ENCODE measurements around the gene ARHGEF7.

The ARHGEF7 gene

GRCh38 chr13:111316161-111316730 lies 201.1 kb downstream of the ARHGEF7 start:
- peaks cover 0 to 4% of the 10 kb centered on the region in 2 donors for H3K4me1 ChIP-seq (ENCODE audit: control insufficient read depth in 1 of 2, insufficient read depth in 2 of 2, low read length in 2 of 2)
- peaks cover 0 to 17% of the 10 kb centered on the region in 2 donors for H3K36me3 ChIP-seq (ENCODE audit: control insufficient read depth in 1 of 2, insufficient read depth in 2 of 2, low read length in 2 of 2)
- H3K27me3 ChIP-seq (ENCODE audit: low read depth, low read length): no peaks in the 10 kb centered on the region
- H3K27ac ChIP-seq (ENCODE audit: low read length): no peak overlapping the region
- H3K4me3 ChIP-seq (ENCODE audit: low read depth in 1 of 2, low read length in 2 of 2): no peak overlapping the region
- peaks cover 0 to 11% of the 10 kb centered on the region in 2 donors for H3K9me3 ChIP-seq (ENCODE audit: control insufficient read depth in 1 of 2, low read length in 2 of 2)

GRCh38 chr13:111317042-111317550 lies 202.0 kb downstream of the ARHGEF7 start:
- Histone ChIP-seq H3K27ac (ENCODE audit: low read length) (no peak overlapping the region), H3K9me3 (ENCODE audit: control insufficient read depth in 1 of 2, low read length in 2 of 2) (peaks cover 0 to 11% of the 10 kb centered on the region in 2 donors), H3K27me3 (ENCODE audit: low read depth, low read length) (no peaks in the 10 kb centered on the region), H3K4me1 (ENCODE audit: control insufficient read depth in 1 of 2, insufficient read depth in 2 of 2, low read length in 2 of 2) (peaks cover 0 to 4% of the 10 kb centered on the region in 2 donors), H3K4me3 (ENCODE audit: low read depth in 1 of 2, low read length in 2 of 2) (no peak overlapping the region), H3K36me3 (ENCODE audit: control insufficient read depth in 1 of 2, insufficient read depth in 2 of 2, low read length in 2 of 2) (peaks cover 0 to 17% of the 10 kb centered on the region in 2 donors)

GRCh38 chr13:111317571-111318345 lies 202.6 kb downstream of the ARHGEF7 start:
- H3K27me3 ChIP-seq (ENCODE audit: low read depth, low read length): no peaks in the 10 kb centered on the region
- no peak overlapping the region for H3K4me3 ChIP-seq (ENCODE audit: low read depth in 1 of 2, low read length in 2 of 2)

GRCh38 chr13:111318386-111318785 lies 203.3 kb downstream of the ARHGEF7 start:
- Histone ChIP-seq H3K27me3 (ENCODE audit: low read depth, low read length) (no peaks in the 10 kb centered on the region), H3K9me3 (ENCODE audit: control insufficient read depth in 1 of 2, low read length in 2 of 2) (no peaks in the 10 kb centered on the region), H3K36me3 (ENCODE audit: control insufficient read depth in 1 of 2, insufficient read depth in 2 of 2, low read length in 2 of 2) (peaks cover 0 to 8% of the 10 kb centered on the region in 2 donors), H3K4me3 (ENCODE audit: low read depth in 1 of 2, low read length in 2 of 2) (no peak overlapping the region), H3K27ac (ENCODE audit: low read length) (no peak overlapping the region), H3K4me1 (ENCODE audit: control insufficient read depth in 1 of 2, insufficient read depth in 2 of 2, low read length in 2 of 2) (peaks cover 0 to 4% of the 10 kb centered on the region in 2 donors)

More at GRCh38 chr13:111317571-111318345, 202.6 kb downstream of the ARHGEF7 start:
- Histone ChIP-seq H3K36me3 (ENCODE audit: control insufficient read depth in 1 of 2, insufficient read depth in 2 of 2, low read length in 2 of 2) (peaks cover 0 to 14% of the 10 kb centered on the region in 2 donors), H3K9me3 (ENCODE audit: control insufficient read depth in 1 of 2, low read length in 2 of 2) (peaks cover 0 to 4% of the 10 kb centered on the region in 2 donors), H3K4me1 (ENCODE audit: control insufficient read depth in 1 of 2, insufficient read depth in 2 of 2, low read length in 2 of 2) (peaks cover 0 to 4% of the 10 kb centered on the region in 2 donors), H3K27ac (ENCODE audit: low read length) (no peak overlapping the region)

- Histone ChIP-seq H3K27me3 (ENCODE audit: low read depth, low read length) (no peaks in the 10 kb centered on the region), H3K27ac (ENCODE audit: low read length) (no peak overlapping the region), H3K4me3 (ENCODE audit: low read depth in 1 of 2, low read length in 2 of 2) (no peak overlapping the region), H3K36me3 (ENCODE audit: control insufficient read depth in 1 of 2, insufficient read depth in 2 of 2, low read length in 2 of 2) (peaks cover 0 to 7% of the 10 kb centered on the region in 2 donors), H3K9me3 (ENCODE audit: control insufficient read depth in 1 of 2, low read length in 2 of 2) (no peaks in the 10 kb centered on the region), H3K4me1 (ENCODE audit: control insufficient read depth in 1 of 2, insufficient read depth in 2 of 2, low read length in 2 of 2) (peaks cover 0 to 4% of the 10 kb centered on the region in 2 donors)
Observed at GRCh38 chr13:111319521-111319920, 204.4 kb downstream of the ARHGEF7 start.

- Histone ChIP-seq H3K27me3 (ENCODE audit: low read depth, low read length) (no peaks in the 10 kb centered on the region), H3K4me1 (ENCODE audit: control insufficient read depth in 1 of 2, insufficient read depth in 2 of 2, low read length in 2 of 2) (no peaks in the 10 kb centered on the region), H3K4me3 (ENCODE audit: low read depth in 1 of 2, low read length in 2 of 2) (no peak within 1 kb of the TSS), H3K36me3 (ENCODE audit: control insufficient read depth in 1 of 2, insufficient read depth in 2 of 2, low read length in 2 of 2) (peaks cover 0 to 7% of the 10 kb centered on the region in 2 donors), H3K27ac (ENCODE audit: low read length) (no peak within 1 kb of the TSS), H3K9me3 (ENCODE audit: control insufficient read depth in 1 of 2, low read length in 2 of 2) (no peaks in the 10 kb centered on the region)
Observed at GRCh38 chr13:111319998-111320911, 205.1 kb downstream of the ARHGEF7 start, which contains the start of gene TEX29. TSS of gene TEX29 (plus strand) at chr13:111320642. CDS start at chr13:111320891, 249 bp downstream.

- Histone ChIP-seq H3K27ac (ENCODE audit: low read length) (no peak overlapping the region), H3K36me3 (ENCODE audit: control insufficient read depth in 1 of 2, insufficient read depth in 2 of 2, low read length in 2 of 2) (no peaks in the 10 kb centered on the region), H3K9me3 (ENCODE audit: control insufficient read depth in 1 of 2, low read length in 2 of 2) (no peaks in the 10 kb centered on the region), H3K27me3 (ENCODE audit: low read depth, low read length) (no peaks in the 10 kb centered on the region), H3K4me1 (ENCODE audit: control insufficient read depth in 1 of 2, insufficient read depth in 2 of 2, low read length in 2 of 2) (no peaks in the 10 kb centered on the region), H3K4me3 (ENCODE audit: low read depth in 1 of 2, low read length in 2 of 2) (no peak overlapping the region)
Observed at GRCh38 chr13:111322001-111322915, 207.1 kb downstream of the ARHGEF7 start.

- H3K27me3 ChIP-seq (ENCODE audit: low read depth, low read length): no peaks in the 10 kb centered on the region
- H3K9me3 ChIP-seq (ENCODE audit: control insufficient read depth in 1 of 2, low read length in 2 of 2): no peaks in the 10 kb centered on the region
- H3K27ac ChIP-seq (ENCODE audit: low read length): no peak overlapping the region
- no peak overlapping the region for H3K4me3 ChIP-seq (ENCODE audit: low read depth in 1 of 2, low read length in 2 of 2)
- no peaks in the 10 kb centered on the region for H3K36me3 ChIP-seq (ENCODE audit: control insufficient read depth in 1 of 2, insufficient read depth in 2 of 2, low read length in 2 of 2)
- H3K4me1 ChIP-seq (ENCODE audit: control insufficient read depth in 1 of 2, insufficient read depth in 2 of 2, low read length in 2 of 2): no peaks in the 10 kb centered on the region
Observed at GRCh38 chr13:111322916-111323331, 207.8 kb downstream of the ARHGEF7 start.

GRCh38 chr13:111323549-111323948 lies 208.4 kb downstream of the ARHGEF7 start:
- Histone ChIP-seq H3K4me3 (ENCODE audit: low read depth in 1 of 2, low read length in 2 of 2) (no peak overlapping the region), H3K27me3 (ENCODE audit: low read depth, low read length) (no peaks in the 10 kb centered on the region), H3K36me3 (ENCODE audit: control insufficient read depth in 1 of 2, insufficient read depth in 2 of 2, low read length in 2 of 2) (no peaks in the 10 kb centered on the region), H3K4me1 (ENCODE audit: control insufficient read depth in 1 of 2, insufficient read depth in 2 of 2, low read length in 2 of 2) (no peaks in the 10 kb centered on the region), H3K9me3 (ENCODE audit: control insufficient read depth in 1 of 2, low read length in 2 of 2) (no peaks in the 10 kb centered on the region), H3K27ac (ENCODE audit: low read length) (no peak overlapping the region)

GRCh38 chr13:111323950-111324651 lies 209.0 kb downstream of the ARHGEF7 start:
- no peaks in the 10 kb centered on the region for H3K4me1 ChIP-seq (ENCODE audit: control insufficient read depth in 1 of 2, insufficient read depth in 2 of 2, low read length in 2 of 2)
- H3K36me3 ChIP-seq (ENCODE audit: control insufficient read depth in 1 of 2, insufficient read depth in 2 of 2, low read length in 2 of 2): no peaks in the 10 kb centered on the region
- no peak overlapping the region for H3K4me3 ChIP-seq (ENCODE audit: low read depth in 1 of 2, low read length in 2 of 2)
- no peaks in the 10 kb centered on the region for H3K27me3 ChIP-seq (ENCODE audit: low read depth, low read length)
- H3K9me3 ChIP-seq (ENCODE audit: control insufficient read depth in 1 of 2, low read length in 2 of 2): no peaks in the 10 kb centered on the region
- no peak overlapping the region for H3K27ac ChIP-seq (ENCODE audit: low read length)

Data from muscle layer of duodenum (tissue), 2 donors.